ENCODE results near the gene FBN2.

The FBN2 gene

DNA sequence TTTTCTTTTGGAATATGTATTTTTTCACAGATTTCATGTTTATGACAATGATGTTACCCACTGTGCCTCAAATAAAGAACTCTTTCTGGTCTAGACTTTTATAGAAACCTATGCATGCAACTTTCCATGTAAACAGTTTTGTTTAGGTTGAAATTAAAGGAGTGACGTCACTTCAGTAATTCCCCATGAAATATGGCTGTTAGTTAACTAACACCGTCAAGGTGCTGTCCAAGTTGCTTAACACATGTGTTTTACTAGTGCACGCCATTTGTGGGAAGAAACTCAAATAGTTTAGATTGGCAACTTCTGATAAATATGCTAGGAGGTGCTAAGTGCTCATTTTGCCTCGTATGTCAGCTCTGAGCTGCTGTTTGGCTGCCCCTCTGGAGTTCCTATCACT, 102.2 kb downstream of the FBN2 start:
- Histone ChIP-seq H3K4me1 (ENCODE audit: control insufficient read depth, insufficient read depth, low read length) (no peaks in the 10 kb centered on the region), H3K27me3 (ENCODE audit: control insufficient read depth, insufficient read depth, low read length) (no peaks in the 10 kb centered on the region), H3K9me3 (ENCODE audit: control insufficient read depth, low read length) (no peaks in the 10 kb centered on the region), H3K36me3 (ENCODE audit: control insufficient read depth, insufficient read depth, low read length) (no peaks in the 10 kb centered on the region), H3K4me3 (ENCODE audit: low read length) (no peak overlapping the region), H3K9ac (ENCODE audit: low read length) (no peak overlapping the region)

DNA sequence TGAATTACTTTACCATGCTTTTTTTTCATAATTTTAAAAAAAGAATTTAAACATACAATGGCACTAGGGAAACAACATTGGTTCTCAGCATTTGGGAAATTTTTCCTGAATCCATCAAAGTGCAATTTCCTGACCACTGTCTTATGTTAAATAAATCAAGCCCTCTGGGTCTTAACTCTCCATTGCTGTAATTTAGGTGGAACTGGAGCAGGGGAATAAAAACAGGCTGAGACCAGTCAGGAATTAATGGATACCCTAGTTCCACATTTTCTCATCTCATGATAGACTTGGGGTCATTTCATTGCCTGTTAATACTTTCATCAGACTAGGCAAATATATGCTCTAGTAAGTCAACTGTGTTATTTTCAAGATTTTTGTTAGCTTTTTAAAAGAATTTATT, 103.1 kb downstream of the FBN2 start:
- Histone ChIP-seq H3K9me3 (ENCODE audit: control insufficient read depth, low read length) (no peaks in the 10 kb centered on the region), H3K4me1 (ENCODE audit: control insufficient read depth, insufficient read depth, low read length) (no peaks in the 10 kb centered on the region), H3K4me3 (ENCODE audit: low read length) (no peak overlapping the region), H3K36me3 (ENCODE audit: control insufficient read depth, insufficient read depth, low read length) (no peaks in the 10 kb centered on the region), H3K9ac (ENCODE audit: low read length) (no peak overlapping the region), H3K27me3 (ENCODE audit: control insufficient read depth, insufficient read depth, low read length) (no peaks in the 10 kb centered on the region)

DNA sequence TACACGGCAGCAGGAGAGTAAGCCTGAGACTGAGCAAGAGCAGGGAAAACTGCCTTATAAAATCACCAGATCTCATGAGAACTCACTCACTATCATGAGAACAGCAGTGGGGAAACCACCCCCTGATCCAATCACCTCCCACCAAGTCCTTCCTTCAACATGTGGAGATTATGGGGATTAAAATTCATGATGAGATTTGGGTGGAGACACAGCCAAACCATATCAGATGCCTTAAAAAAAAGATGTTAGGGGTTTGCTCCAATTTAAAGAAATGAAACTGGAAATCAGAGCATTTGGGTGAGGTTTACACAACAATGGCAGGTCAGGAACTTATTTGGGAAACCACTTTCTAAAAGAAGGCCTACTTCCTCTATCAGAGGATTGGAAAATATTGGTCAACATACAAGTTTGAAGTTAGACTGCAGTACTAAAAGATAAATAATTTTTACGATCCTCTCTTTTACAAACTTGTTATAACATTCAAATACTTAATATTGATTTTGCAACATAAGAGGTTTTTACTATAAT, 105.1 kb downstream of the FBN2 start:
- no peaks in the 10 kb centered on the region for H3K4me1 ChIP-seq (ENCODE audit: control insufficient read depth, insufficient read depth, low read length)
- no peaks in the 10 kb centered on the region for H3K27me3 ChIP-seq (ENCODE audit: control insufficient read depth, insufficient read depth, low read length)
- no peak overlapping the region for H3K4me3 ChIP-seq (ENCODE audit: low read length)
- H3K36me3 ChIP-seq (ENCODE audit: control insufficient read depth, insufficient read depth, low read length), result no peaks in the 10 kb centered on the region
- no peak overlapping the region for H3K9ac ChIP-seq (ENCODE audit: low read length)
- no peaks in the 10 kb centered on the region for H3K9me3 ChIP-seq (ENCODE audit: control insufficient read depth, low read length)

- Histone ChIP-seq H3K9ac (ENCODE audit: low read length) (no peak overlapping the region), H3K36me3 (ENCODE audit: control insufficient read depth, insufficient read depth, low read length) (no peaks in the 10 kb centered on the region), H3K4me1 (ENCODE audit: control insufficient read depth, insufficient read depth, low read length) (peaks cover 4% of the 10 kb centered on the region), H3K27me3 (ENCODE audit: control insufficient read depth, insufficient read depth, low read length) (peaks cover 19% of the 10 kb centered on the region), H3K9me3 (ENCODE audit: control insufficient read depth, low read length) (no peaks in the 10 kb centered on the region), H3K4me3 (ENCODE audit: low read length) (no peak overlapping the region)
These were observed 110.1 kb downstream of the FBN2 start for GRCh38 chr5:128427921-128428320.

- Histone ChIP-seq H3K9me3 (ENCODE audit: control insufficient read depth, low read length) (no peaks in the 10 kb centered on the region), H3K27me3 (ENCODE audit: control insufficient read depth, insufficient read depth, low read length) (peaks cover 19% of the 10 kb centered on the region), H3K36me3 (ENCODE audit: control insufficient read depth, insufficient read depth, low read length) (no peaks in the 10 kb centered on the region), H3K9ac (ENCODE audit: low read length) (no peak overlapping the region), H3K4me1 (ENCODE audit: control insufficient read depth, insufficient read depth, low read length) (peaks cover 4% of the 10 kb centered on the region), H3K4me3 (ENCODE audit: low read length) (no peak overlapping the region)
These were observed 111.9 kb downstream of the FBN2 start for GRCh38 chr5:128426090-128426534.

- no peaks in the 10 kb centered on the region for H3K36me3 ChIP-seq (ENCODE audit: control insufficient read depth, insufficient read depth, low read length)
- H3K4me1 ChIP-seq (ENCODE audit: control insufficient read depth, insufficient read depth, low read length), result peaks cover 4% of the 10 kb centered on the region
- no peak overlapping the region for H3K9ac ChIP-seq (ENCODE audit: low read length)
- H3K27me3 ChIP-seq (ENCODE audit: control insufficient read depth, insufficient read depth, low read length), result peaks cover 19% of the 10 kb centered on the region
- H3K4me3 ChIP-seq (ENCODE audit: low read length), result no peak overlapping the region
- H3K9me3 ChIP-seq (ENCODE audit: control insufficient read depth, low read length), result no peaks in the 10 kb centered on the region
These were observed 113.4 kb downstream of the FBN2 start for GRCh38 chr5:128424646-128425045.

- Histone ChIP-seq H3K27me3 (ENCODE audit: control insufficient read depth, insufficient read depth, low read length) (peaks cover 17% of the 10 kb centered on the region), H3K4me1 (ENCODE audit: control insufficient read depth, insufficient read depth, low read length) (peaks cover 4% of the 10 kb centered on the region), H3K9ac (ENCODE audit: low read length) (no peak overlapping the region), H3K36me3 (ENCODE audit: control insufficient read depth, insufficient read depth, low read length) (no peaks in the 10 kb centered on the region), H3K9me3 (ENCODE audit: control insufficient read depth, low read length) (no peaks in the 10 kb centered on the region), H3K4me3 (ENCODE audit: low read length) (no peak overlapping the region)
These were observed 115.4 kb downstream of the FBN2 start for GRCh38 chr5:128422612-128423011.

DNA sequence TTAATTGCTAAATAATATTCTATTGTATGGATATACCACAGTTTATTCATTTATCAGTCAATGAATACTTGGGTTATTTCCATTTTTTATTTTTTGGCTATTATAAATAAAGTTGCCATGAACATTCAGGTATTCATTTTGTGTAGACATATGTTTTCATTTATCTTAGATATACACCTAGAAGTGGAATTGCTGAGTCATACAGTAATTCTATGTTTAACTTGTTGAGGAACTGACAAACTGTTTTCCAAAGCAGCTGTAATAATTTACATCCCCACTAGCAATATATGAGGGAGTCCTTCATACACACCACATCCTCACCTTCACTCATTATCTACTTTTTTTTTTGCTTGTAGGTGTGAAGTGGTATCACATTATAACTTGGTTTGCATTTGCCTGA, 123.6 kb downstream of the FBN2 start:
- H3K9me3 ChIP-seq (ENCODE audit: control insufficient read depth, low read length), result no peaks in the 10 kb centered on the region
- no peaks in the 10 kb centered on the region for H3K27me3 ChIP-seq (ENCODE audit: control insufficient read depth, insufficient read depth, low read length)
- no peak overlapping the region for H3K4me3 ChIP-seq (ENCODE audit: low read length)
- no peak overlapping the region for H3K9ac ChIP-seq (ENCODE audit: low read length)
- H3K4me1 ChIP-seq (ENCODE audit: control insufficient read depth, insufficient read depth, low read length), result no peaks in the 10 kb centered on the region
- no peaks in the 10 kb centered on the region for H3K36me3 ChIP-seq (ENCODE audit: control insufficient read depth, insufficient read depth, low read length)

DNA sequence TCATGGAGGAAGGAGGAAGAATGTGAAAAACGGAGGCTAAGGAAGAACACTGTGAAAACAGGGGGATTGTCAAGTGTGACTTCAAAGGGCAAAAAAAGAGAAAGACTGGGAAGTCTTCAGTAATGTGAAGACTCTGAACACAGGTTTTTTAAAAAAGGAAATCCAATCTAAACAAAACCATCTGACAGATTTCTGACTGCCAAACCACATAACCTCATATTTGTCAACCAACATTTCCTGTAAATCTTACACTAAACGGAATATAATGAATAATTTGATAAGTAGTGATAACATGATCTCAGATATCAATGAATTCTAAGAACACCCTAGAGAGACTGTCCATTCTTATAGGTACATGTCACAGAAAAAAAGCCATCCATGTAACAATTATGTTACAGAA, 124.7 kb downstream of the FBN2 start:
- H3K4me3 ChIP-seq (ENCODE audit: low read length), result no peak overlapping the region
- no peak overlapping the region for H3K9ac ChIP-seq (ENCODE audit: low read length)
- no peaks in the 10 kb centered on the region for H3K27me3 ChIP-seq (ENCODE audit: control insufficient read depth, insufficient read depth, low read length)
- no peaks in the 10 kb centered on the region for H3K9me3 ChIP-seq (ENCODE audit: control insufficient read depth, low read length)
- H3K4me1 ChIP-seq (ENCODE audit: control insufficient read depth, insufficient read depth, low read length), result no peaks in the 10 kb centered on the region
- no peaks in the 10 kb centered on the region for H3K36me3 ChIP-seq (ENCODE audit: control insufficient read depth, insufficient read depth, low read length)

- no peaks in the 10 kb centered on the region for H3K36me3 ChIP-seq (ENCODE audit: control insufficient read depth, insufficient read depth, low read length)
- H3K27me3 ChIP-seq (ENCODE audit: control insufficient read depth, insufficient read depth, low read length), result no peaks in the 10 kb centered on the region
- H3K9ac ChIP-seq (ENCODE audit: low read length), result no peak overlapping the region
- no peaks in the 10 kb centered on the region for H3K9me3 ChIP-seq (ENCODE audit: control insufficient read depth, low read length)
- H3K4me3 ChIP-seq (ENCODE audit: low read length), result no peak overlapping the region
- no peaks in the 10 kb centered on the region for H3K4me1 ChIP-seq (ENCODE audit: control insufficient read depth, insufficient read depth, low read length)
These were observed 125.7 kb downstream of the FBN2 start for GRCh38 chr5:128412145-128412930.

DNA sequence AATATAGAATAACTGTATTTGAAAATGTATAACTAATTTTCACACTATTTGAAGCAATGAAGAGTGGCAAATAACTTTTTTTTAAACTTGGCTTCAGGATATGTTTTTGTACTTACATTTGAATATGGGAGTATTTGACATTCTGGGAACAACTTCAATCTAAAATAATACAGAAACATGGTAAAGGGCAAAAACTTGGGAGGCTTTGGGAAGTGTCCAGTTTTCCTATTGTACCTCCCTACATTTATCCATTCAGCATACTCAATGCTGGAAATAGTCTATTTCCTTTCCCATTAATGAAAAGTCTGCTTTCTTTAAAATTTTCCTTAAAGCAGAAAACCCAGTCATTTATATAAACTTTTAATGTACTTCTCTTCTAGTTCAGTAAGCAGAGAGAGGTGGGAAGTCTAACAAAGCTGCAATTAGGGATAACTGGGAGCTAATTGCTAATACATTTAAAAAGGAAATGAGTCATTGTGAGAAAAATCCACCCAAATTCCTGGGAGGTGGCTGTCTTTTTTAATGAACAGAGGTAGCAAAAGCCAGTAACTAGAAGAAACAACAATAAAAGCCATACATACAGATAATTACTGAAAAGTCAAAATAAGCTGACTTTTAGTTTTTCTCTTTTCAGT, 128.8 kb downstream of the FBN2 start:
- Histone ChIP-seq H3K27me3 (ENCODE audit: control insufficient read depth, insufficient read depth, low read length) (peaks cover 4% of the 10 kb centered on the region), H3K4me3 (ENCODE audit: low read length) (no peak overlapping the region), H3K36me3 (ENCODE audit: control insufficient read depth, insufficient read depth, low read length) (no peaks in the 10 kb centered on the region), H3K9ac (ENCODE audit: low read length) (no peak overlapping the region), H3K9me3 (ENCODE audit: control insufficient read depth, low read length) (no peaks in the 10 kb centered on the region), H3K4me1 (ENCODE audit: control insufficient read depth, insufficient read depth, low read length) (no peaks in the 10 kb centered on the region)

GRCh38 chr5:128408622-128409021, 129.4 kb downstream of the FBN2 start:
- no peaks in the 10 kb centered on the region for H3K9me3 ChIP-seq (ENCODE audit: control insufficient read depth, low read length)
- H3K36me3 ChIP-seq (ENCODE audit: control insufficient read depth, insufficient read depth, low read length), result no peaks in the 10 kb centered on the region
- H3K27me3 ChIP-seq (ENCODE audit: control insufficient read depth, insufficient read depth, low read length), result peaks cover 4% of the 10 kb centered on the region
- no peak overlapping the region for H3K9ac ChIP-seq (ENCODE audit: low read length)
- H3K4me3 ChIP-seq (ENCODE audit: low read length), result no peak overlapping the region
- H3K4me1 ChIP-seq (ENCODE audit: control insufficient read depth, insufficient read depth, low read length), result no peaks in the 10 kb centered on the region

Data from mucosa of stomach (tissue), 1 donor.